AG09309 (cell line): ENCODE measurements around the gene JPH3.

Experiments used
- DNase-seq: peaks from one replicate; pipeline ENCODE4 v3.0.0-alpha.2; 2010; ENCODE audit warnings: low read depth
- H3K4me3 ChIP-seq: 2 replicates; pipeline ENCODE4 v1.5.1; 2011; ENCODE audit warnings: mild to moderate bottlenecking, low read depth, low read length, moderate library complexity; ENCODE audit not compliant: control insufficient read depth
- CTCF ChIP-seq: IDR thresholded peaks from 2 replicates; pipeline ENCODE4 v1.5.1; 2011; ENCODE audit warnings: mild to moderate bottlenecking, low read depth, low read length, inconsistent platforms; ENCODE audit not compliant: insufficient read depth, control insufficient read depth; ENCODE audit errors: missing control alignments

Gene JPH3

GRCh38 chr16:87742781-87743490 lies 140.6 kb downstream of the JPH3 start:
- TF ChIP-seq CTCF, result no peak
- no peak for DNase-seq
- no peak overlapping the region for H3K4me3 ChIP-seq

GRCh38 chr16:87744750-87745514 lies 142.6 kb downstream of the JPH3 start:
- no peak for DNase-seq
- no peak overlapping the region for H3K4me3 ChIP-seq
- TF ChIP-seq CTCF, result no peak

- no peak overlapping the region for H3K4me3 ChIP-seq
- TF ChIP-seq CTCF, result no peak
- no peak for DNase-seq
These were observed 143.9 kb downstream of the JPH3 start for GRCh38 chr16:87746178-87746577.
